Upper lobe of left lung (tissue), 6 donors: ENCODE results near the gene MRPL52. TPM values are rescaled to one million over a fixed set of nuclear protein-coding genes. Genes with fewer than 3 reads are reported as not detected.
A peak's percentile ranks its signal among the peaks of the same experiment; 100 is the strongest.

ENCODE experiments used
- ATAC-seq, 2 donors: fragments of 200-7000 bp; cut with Tn5 transposase; one replicate each; pipeline ENCODE4 v1.9.1; 2022; ENCODE audit warnings: mild to moderate bottlenecking in 2 of 2, moderate library complexity in 2 of 2; ENCODE audit not compliant: low FRiP score in 2 of 2
- DNase-seq, 2 donors: peaks; one replicate each; pipeline ENCODE4 v3.0.0-alpha.2; 2019 to 2020
- H3K27ac ChIP-seq, 4 donors: fragments of 200-600 bp; sonication (generic); one replicate each; pipeline ENCODE4 v1.5.1; 2016 to 2019
- H3K27me3 ChIP-seq, 4 donors: fragments of 200-600 bp; sonication (generic); one replicate each; pipeline ENCODE4 v1.5.1; 2017 to 2019
- H3K36me3 ChIP-seq, 4 donors: fragments of 200-600 bp; sonication (generic); one replicate each; pipeline ENCODE4 v1.5.1; 2016 to 2019
- H3K4me1 ChIP-seq, 4 donors: fragments of 200-600 bp; sonication (generic); one replicate each; pipeline ENCODE4 v1.5.1; 2018 to 2019
- H3K4me3 ChIP-seq, 4 donors: fragments of 200-600 bp; sonication (generic); one replicate each; pipeline ENCODE4 v1.5.1; 2017 to 2019; ENCODE audit warnings: mild to moderate bottlenecking in 2 of 4, moderate library complexity in 1 of 4
- H3K9me3 ChIP-seq, 4 donors: fragments of 200-600 bp; sonication (generic); one replicate each; pipeline ENCODE4 v1.5.1; 2018 to 2019
- EP300 ChIP-seq, 4 donors: sonication (generic); formaldehyde crosslinking; IDR thresholded peaks; one replicate each; pipeline ENCODE4 v1.5.1; 2017; ENCODE audit warnings: antibody characterized with exemption in 4 of 4, control low read depth in 2 of 4
- POLR2A ChIP-seq, 4 donors: fragments of 450-650 bp; IDR thresholded peaks; one replicate each; pipeline ENCODE4 v1.5.1; 2016 to 2017; ENCODE audit warnings: antibody characterized with exemption in 4 of 4, mild to moderate bottlenecking in 2 of 4
- POLR2AphosphoS5 ChIP-seq, 2 donors: sonication (generic); formaldehyde crosslinking; IDR thresholded peaks; one replicate each; pipeline ENCODE4 v1.5.1; 2017; ENCODE audit warnings: antibody characterized with exemption in 2 of 2
- WGBS, 2 donors: methylation state at CpG; one replicate each; pipeline ENCODE4 v1.1.5; 2017 to 2018; 5-methylcytosine and 5-hydroxymethylcytosine counted together
- total RNA-seq, 6 donors: library from RNA; depleted of rRNA in 4 of 6; stranded (reverse); fragments of >200 nt in 4 of 6; gene quantifications; one replicate each; pipeline versions ENCODE4 v1.1.0 to v1.2.1, GENCODE V29; 2016 to 2021
- TF ChIP-seq, protein P1 (sequence below), 6 experiments: fragments of 450-650 bp in 4 of 6; fragments of 200-600 bp in 2 of 6; sonication (generic) in 2 of 6; IDR thresholded peaks; one replicate each; pipeline ENCODE4 v1.5.1; 2016 to 2019; ENCODE audit warnings: antibody characterized with exemption in 6 of 6
- donor health status: DM: no; HTN: no; CAD: no; lungs with moderate emphysema.
- donor health status: DM: no; HTN: yes; CAD: no; lungs with severe emphysema.

The MRPL52 gene
- total RNA-seq, 6 donors from 2014 or later = 9.4 to 88.2 (median 34.1) TPM

DNA sequence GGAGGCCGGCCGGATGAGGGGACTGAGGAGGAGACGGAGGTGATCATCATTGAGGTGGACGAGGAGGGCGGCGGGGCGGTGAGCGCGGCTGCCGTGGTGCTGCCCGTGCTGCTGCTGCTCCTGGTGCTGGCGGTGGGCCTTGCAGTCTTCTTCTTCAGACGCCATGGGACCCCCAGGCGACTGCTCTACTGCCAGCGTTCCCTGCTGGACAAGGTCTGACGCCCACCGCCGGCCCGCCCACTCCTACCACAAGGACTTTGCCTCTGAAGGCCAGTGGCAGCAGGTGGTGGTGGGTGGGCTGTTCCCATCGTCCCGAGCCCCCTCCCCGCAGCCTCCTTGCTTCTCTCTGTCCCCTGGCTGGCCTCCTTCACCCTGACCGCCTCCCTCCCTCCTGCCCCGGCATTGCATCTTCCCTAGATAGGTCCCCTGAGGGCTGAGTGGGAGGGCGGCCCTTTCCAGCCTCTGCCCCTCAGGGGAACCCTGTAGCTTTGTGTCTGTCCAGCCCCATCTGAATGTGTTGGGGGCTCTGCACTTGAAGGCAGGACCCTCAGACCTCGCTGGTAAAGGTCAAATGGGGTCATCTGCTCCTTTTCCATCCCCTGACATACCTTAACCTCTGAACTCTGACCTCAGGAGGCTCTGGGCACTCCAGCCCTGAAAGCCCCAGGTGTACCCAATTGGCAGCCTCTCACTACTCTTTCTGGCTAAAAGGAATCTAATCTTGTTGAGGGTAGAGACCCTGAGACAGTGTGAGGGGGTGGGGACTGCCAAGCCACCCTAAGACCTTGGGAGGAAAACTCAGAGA is 16.3 kb downstream of the MRPL52 start:
- DNase-seq (peak in 1 of 2 donors; percentile 81), ATAC-seq (no peak)
- TF ChIP-seq EP300 (IDR thresholded peaks at IDR 0.05) (no peak), POLR2A (IDR thresholded peaks at IDR 0.05) (no peak), POLR2AphosphoS5 (IDR thresholded peaks at IDR 0.05) (no peak)
- TF ChIP-seq, protein P1, sequence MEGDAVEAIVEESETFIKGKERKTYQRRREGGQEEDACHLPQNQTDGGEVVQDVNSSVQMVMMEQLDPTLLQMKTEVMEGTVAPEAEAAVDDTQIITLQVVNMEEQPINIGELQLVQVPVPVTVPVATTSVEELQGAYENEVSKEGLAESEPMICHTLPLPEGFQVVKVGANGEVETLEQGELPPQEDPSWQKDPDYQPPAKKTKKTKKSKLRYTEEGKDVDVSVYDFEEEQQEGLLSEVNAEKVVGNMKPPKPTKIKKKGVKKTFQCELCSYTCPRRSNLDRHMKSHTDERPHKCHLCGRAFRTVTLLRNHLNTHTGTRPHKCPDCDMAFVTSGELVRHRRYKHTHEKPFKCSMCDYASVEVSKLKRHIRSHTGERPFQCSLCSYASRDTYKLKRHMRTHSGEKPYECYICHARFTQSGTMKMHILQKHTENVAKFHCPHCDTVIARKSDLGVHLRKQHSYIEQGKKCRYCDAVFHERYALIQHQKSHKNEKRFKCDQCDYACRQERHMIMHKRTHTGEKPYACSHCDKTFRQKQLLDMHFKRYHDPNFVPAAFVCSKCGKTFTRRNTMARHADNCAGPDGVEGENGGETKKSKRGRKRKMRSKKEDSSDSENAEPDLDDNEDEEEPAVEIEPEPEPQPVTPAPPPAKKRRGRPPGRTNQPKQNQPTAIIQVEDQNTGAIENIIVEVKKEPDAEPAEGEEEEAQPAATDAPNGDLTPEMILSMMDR (IDR thresholded peaks at IDR 0.05) = no peak
- 83 to 91% methylated on average over 8 to 25 of the region's 26 CpGs for WGBS, 2 donors
- Histone ChIP-seq H3K27me3 (no peaks in the 10 kb centered on the region), H3K36me3 (peaks cover 36 to 62% (median 51%) of the 10 kb centered on the region in 4 donors), H3K4me3 (no peak overlapping the region), H3K9me3 (no peaks in the 10 kb centered on the region), H3K27ac (peak overlapping the region; percentile 72 to 82 (median 78)), H3K4me1 (peaks cover 21 to 39% (median 32%) of the 10 kb centered on the region in 4 donors)

DNA sequence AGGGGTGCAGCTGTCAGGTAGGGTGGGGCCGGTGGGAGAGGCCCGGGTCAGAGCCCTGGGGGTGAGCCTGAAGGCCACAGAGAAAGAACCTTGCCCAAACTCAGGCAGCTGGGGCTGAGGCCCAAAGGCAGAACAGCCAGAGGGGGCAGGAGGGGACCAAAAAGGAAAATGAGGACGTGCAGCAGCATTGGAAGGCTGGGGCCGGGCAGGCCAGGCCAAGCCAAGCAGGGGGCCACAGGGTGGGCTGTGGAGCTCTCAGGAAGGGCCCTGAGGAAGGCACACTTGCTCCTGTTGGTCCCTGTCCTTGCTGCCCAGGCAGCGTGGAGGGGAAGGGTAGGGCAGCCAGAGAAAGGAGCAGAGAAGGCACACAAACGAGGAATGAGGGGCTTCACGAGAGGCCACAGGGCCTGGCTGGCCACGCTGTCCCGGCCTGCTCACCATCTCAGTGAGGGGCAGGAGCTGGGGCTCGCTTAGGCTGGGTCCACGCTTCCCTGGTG is 17.2 kb downstream of the MRPL52 start:
- no peak for ATAC-seq
- no peaks in the 10 kb centered on the region for H3K27me3 ChIP-seq
- 69 to 86% methylated on average over 6 to 10 of the region's 11 CpGs for WGBS, 2 donors
- peak in 1 of 2 donors; percentile 63 for DNase-seq
- TF ChIP-seq EP300 (IDR thresholded peaks at IDR 0.05) = no peak
- no peak for TF ChIP-seq POLR2AphosphoS5 (IDR thresholded peaks at IDR 0.05)
- TF ChIP-seq POLR2A (IDR thresholded peaks at IDR 0.05) = no peak
- TF ChIP-seq, protein P1 (IDR thresholded peaks at IDR 0.05) = no peak
- H3K4me1 ChIP-seq = peaks cover 21 to 44% (median 37%) of the 10 kb centered on the region in 4 donors
- H3K4me3 ChIP-seq = no peak overlapping the region
- H3K36me3 ChIP-seq = peaks cover 36 to 54% (median 45%) of the 10 kb centered on the region in 4 donors
- no peaks in the 10 kb centered on the region for H3K9me3 ChIP-seq
- H3K27ac ChIP-seq = peak overlapping the region; percentile 72 to 82 (median 78)

DNA sequence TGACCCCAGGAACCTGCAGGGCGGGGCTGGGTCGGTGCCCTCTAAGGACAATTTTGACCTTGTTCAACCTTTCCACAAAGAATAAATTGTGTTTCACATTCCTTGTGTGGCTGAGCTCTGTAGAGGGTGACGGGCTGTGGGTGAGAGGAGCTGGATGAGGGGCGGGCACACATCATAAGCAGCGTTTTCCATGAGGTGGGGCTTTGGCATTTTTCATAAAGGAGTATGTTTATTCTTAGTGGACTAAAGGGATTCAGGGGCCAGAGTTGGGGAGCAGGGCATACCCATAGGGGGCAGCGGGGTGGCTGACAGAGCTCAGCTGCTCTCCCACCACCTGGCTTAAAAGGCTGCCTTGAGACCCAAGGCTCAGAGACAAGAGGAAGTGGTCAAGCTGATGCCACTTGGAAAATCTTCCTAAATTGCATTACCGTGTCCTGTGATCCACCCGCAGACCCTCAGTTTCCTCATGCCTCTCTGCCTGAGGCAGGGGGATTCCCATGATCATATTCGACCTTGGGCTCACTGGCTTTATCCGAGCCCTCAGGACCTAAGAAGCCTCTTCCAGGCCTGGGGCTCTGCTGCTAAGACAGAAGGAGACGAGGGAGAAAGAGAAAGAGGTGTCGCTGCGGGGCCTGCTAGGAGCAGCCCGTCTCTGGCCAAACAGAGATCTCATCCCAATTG is 18.1 kb downstream of the MRPL52 start:
- peaks cover 21 to 47% (median 40%) of the 10 kb centered on the region in 4 donors for H3K4me1 ChIP-seq

DNA sequence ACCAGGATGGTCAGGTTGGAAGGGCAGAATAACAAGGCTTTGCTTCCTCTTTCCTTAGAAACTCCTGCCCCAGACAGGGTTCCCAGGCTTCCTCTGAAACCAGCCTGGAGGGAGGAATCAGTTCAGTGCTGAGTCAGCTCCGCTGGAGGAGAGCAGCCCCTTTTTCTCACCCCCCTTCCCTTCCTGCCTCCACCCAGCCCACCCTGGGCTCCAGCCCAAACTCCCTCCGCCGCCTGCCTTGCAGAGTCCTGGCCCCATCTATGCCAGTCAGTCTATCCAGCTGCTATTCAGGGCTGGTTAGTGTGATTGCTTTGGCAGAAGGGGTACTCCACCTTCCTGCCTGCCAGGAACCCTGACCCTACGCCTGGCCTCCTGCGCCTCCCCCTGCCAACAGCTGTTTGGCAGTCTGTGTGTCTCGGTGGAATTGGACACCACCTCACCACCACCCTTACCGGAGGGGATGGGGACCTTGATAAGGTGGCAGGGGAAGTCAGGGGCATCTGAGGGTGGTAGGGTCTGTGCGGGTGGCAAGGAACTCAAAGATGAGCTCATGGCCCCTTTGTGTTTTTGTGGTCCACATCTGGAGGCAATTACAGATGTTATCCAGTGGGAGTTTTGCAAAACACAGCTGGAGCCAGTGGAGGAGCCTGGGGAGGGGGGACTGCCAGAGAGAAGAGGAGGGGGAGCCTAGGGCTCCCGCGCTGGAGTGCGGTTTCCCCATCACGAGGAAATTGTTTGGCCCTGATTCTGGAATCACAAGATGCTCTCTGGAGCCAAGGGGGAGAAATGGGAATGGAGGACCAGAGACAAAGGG is 18.9 kb downstream of the MRPL52 start:
- Histone ChIP-seq H3K4me1 (peaks cover 25 to 54% (median 45%) of the 10 kb centered on the region in 4 donors), H3K4me3 (peak overlapping the region in 1 of 4 donors; percentile 7), H3K36me3 (peaks cover 23 to 37% (median 28%) of the 10 kb centered on the region in 4 donors), H3K9me3 (no peaks in the 10 kb centered on the region), H3K27ac (peak overlapping the region; percentile 72 to 82 (median 78)), H3K27me3 (no peaks in the 10 kb centered on the region)
- TF ChIP-seq EP300 (IDR thresholded peaks at IDR 0.05) = no peak
- DNase-seq = peak in 1 of 2 donors; percentile 78
- peak; percentile 15 to 60 for ATAC-seq
- 16 to 30% methylated on average over 10 to 12 of the region's 12 CpGs for WGBS, 2 donors

More for the DNA sequence above, 18.1 kb downstream of the MRPL52 start:
- TF ChIP-seq POLR2A (IDR thresholded peaks at IDR 0.05) = peak in 1 of 4 donors; percentile 6
- TF ChIP-seq POLR2AphosphoS5 (IDR thresholded peaks at IDR 0.05) = no peak
- ATAC-seq = no peak
- H3K27me3 ChIP-seq = no peaks in the 10 kb centered on the region
- DNase-seq = no peak
- H3K27ac ChIP-seq = peak overlapping the region; percentile 72 to 82 (median 78)
- H3K9me3 ChIP-seq = no peaks in the 10 kb centered on the region
- H3K36me3 ChIP-seq = peaks cover 31 to 44% (median 35%) of the 10 kb centered on the region in 4 donors
- H3K4me3 ChIP-seq = peak overlapping the region in 1 of 4 donors; percentile 7
- WGBS, 2 donors = 35 to 55% methylated on average over 10 to 14 of the region's 14 CpGs

DNA sequence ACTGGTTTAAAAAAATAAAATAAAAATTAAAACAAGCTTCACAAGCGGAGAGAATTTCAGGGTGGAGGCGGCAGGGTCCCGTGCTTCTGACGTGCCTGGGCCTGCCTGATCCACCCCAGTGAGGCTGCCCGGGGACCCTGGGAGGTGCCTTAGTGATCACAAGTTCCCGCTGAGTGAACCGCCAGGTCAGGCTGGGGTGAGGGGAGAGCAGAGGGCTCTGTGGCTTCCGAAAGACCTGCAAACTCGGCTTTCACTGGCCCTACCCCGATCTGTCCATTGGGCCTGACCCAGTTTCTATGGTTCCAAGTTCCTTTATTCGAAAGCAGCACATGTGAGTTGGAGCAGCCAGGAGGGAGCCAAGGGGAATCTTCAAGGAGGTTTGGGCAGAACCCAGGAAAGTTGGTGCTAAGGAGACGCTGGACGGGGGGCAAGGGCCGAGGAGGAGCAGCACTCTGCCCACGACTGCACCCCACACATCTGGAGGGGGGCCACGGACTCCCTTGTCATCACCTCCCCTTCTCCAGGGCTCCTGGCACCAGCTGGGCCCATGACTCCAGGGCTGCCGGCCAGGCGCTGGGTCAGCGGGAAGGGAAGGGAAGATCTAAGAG is 19.6 kb downstream of the MRPL52 start:
- Histone ChIP-seq H3K27me3 (no peaks in the 10 kb centered on the region), H3K4me3 (no peak overlapping the region), H3K27ac (peak overlapping the region; percentile 72 to 82 (median 76)), H3K36me3 (peaks cover 17 to 29% (median 20%) of the 10 kb centered on the region in 4 donors), H3K4me1 (peaks cover 25 to 54% (median 45%) of the 10 kb centered on the region in 4 donors), H3K9me3 (no peaks in the 10 kb centered on the region)
- DNase-seq (peak in 1 of 2 donors; percentile 89), ATAC-seq (peak in 1 of 2 donors; percentile 36)
- peak in 1 of 2 donors; percentile 20 for TF ChIP-seq POLR2AphosphoS5 (IDR thresholded peaks at IDR 0.05)
- no peak for TF ChIP-seq EP300 (IDR thresholded peaks at IDR 0.05)
- TF ChIP-seq, protein P1 (IDR thresholded peaks at IDR 0.05) = no peak
- no peak for TF ChIP-seq POLR2A (IDR thresholded peaks at IDR 0.05)
- 57 to 82% methylated on average over 16 to 19 of the region's 19 CpGs for WGBS, 2 donors
